B cell (primary cell): ENCODE measurements around the gene ABCC10. TPM values are rescaled to one million over a fixed set of nuclear protein-coding genes. Genes with fewer than 3 reads are reported as not detected.
"Not testable (repeated sequence)": the region's sequence is repeated elsewhere in the genome, so short reads cannot be mapped to it uniquely, and the experiment has no call there.

Experiments used
- ATAC-seq: fragments of 200-7000 bp; cut with Tn5 transposase; one replicate; pipeline ENCODE4 v1.10.0; 2021; ENCODE audit warnings: low read depth, mild to moderate bottlenecking, moderate number of reproducible peaks, moderate library complexity
- CTCF ChIA-PET: fragments of 350-600 bp; sonication (Branson Sonifier 250); formaldehyde crosslinking; loops from one replicate; lab custom pipeline; 2021; ENCODE audit warnings: antibody characterized with exemption, inconsistent platforms; lab: Charles Lee
- POLR2A ChIA-PET: fragments of 350-600 bp; sonication (Branson Sonifier 250); formaldehyde crosslinking; loops from one replicate; lab custom pipeline; 2021; ENCODE audit warnings: antibody characterized with exemption; lab: Charles Lee
- DNase-seq: peaks from one replicate; pipeline ENCODE4 v3.0.0; 2013
- H2AFZ ChIP-seq: 2 replicates; pipeline ENCODE4 v1.6.1; 2012; ENCODE audit warnings: mild to moderate bottlenecking, low read depth, low read length; ENCODE audit not compliant: insufficient read depth, poor library complexity, severe bottlenecking
- H3K27ac ChIP-seq, 2 donors: 1 replicate in 1 of 2; 2 replicates in 1 of 2; pipeline ENCODE4 v1.5.1; 2012 to 2013; ENCODE audit warnings: low read length in 2 of 2, mild to moderate bottlenecking in 2 of 2, moderate library complexity in 1 of 2
- H3K27me3 ChIP-seq, 4 experiments: fragments of 200-600 bp in 1 of 4; sonication (generic) in 1 of 4; replicated peaks in 1 of 4; 1 replicate in 2 of 4; 2 replicates in 2 of 4; pipeline versions ENCODE4 v1.6.1 to v1.7.0; 2013 to 2016; ENCODE audit warnings: low read length in 3 of 4, mild to moderate bottlenecking in 2 of 4, mixed read lengths in 1 of 4, moderate library complexity in 1 of 4; ENCODE audit not compliant: insufficient read depth in 4 of 4, control insufficient read depth in 3 of 4; ENCODE audit errors: control extremely low read depth in 1 of 4
- H3K36me3 ChIP-seq, 2 experiments: replicated peaks in 1 of 2; 1 replicate in 1 of 2; 2 replicates in 1 of 2; pipeline versions ENCODE4 v1.6.1 to v1.7.1; 2013; ENCODE audit warnings: low read length in 1 of 2; ENCODE audit not compliant: insufficient read depth in 2 of 2, control insufficient read depth in 1 of 2; ENCODE audit errors: control extremely low read depth in 1 of 2, extremely low read depth in 1 of 2
- H3K4me1 ChIP-seq, 2 donors: fragments of 200-600 bp in 1 of 2; sonication (generic) in 1 of 2; 1 replicate in 1 of 2; 2 replicates in 1 of 2; pipeline versions ENCODE4 v1.5.1 to v1.6.1; 2013 to 2017; ENCODE audit warnings: low read length in 2 of 2; ENCODE audit not compliant: control insufficient read depth in 2 of 2, insufficient read depth in 2 of 2
- H3K4me2 ChIP-seq: replicated peaks from 2 replicates; pipeline ENCODE3; 2012; ENCODE audit warnings: mild to moderate bottlenecking, low read depth, low read length; ENCODE audit not compliant: poor library complexity, severe bottlenecking
- H3K4me3 ChIP-seq, 5 experiments: fragments of 200-600 bp in 1 of 5; sonication (generic) in 1 of 5; 1 replicate in 3 of 5; 2 replicates in 2 of 5; pipeline versions ENCODE4 v1.5.1 to v1.7.0; 2011 to 2016; ENCODE audit warnings: low read length in 4 of 5, mild to moderate bottlenecking in 4 of 5, low read depth in 2 of 5, control low read depth in 1 of 5, moderate library complexity in 1 of 5; ENCODE audit not compliant: insufficient read depth in 1 of 5; ENCODE audit errors: control extremely low read depth in 1 of 5, extremely low read depth in 1 of 5
- H3K79me2 ChIP-seq: fragments of 200-600 bp; sonication (generic); one replicate; pipeline ENCODE4 v1.6.0; 2016; ENCODE audit warnings: low read length; ENCODE audit not compliant: control insufficient read depth, insufficient read depth
- H3K9ac ChIP-seq: fragments of 200-600 bp; sonication (generic); 2 replicates; pipeline ENCODE4 v1.6.1; 2017; ENCODE audit warnings: mild to moderate bottlenecking, low read length, moderate library complexity
- H3K9me3 ChIP-seq, 3 donors: one replicate each; pipeline versions ENCODE4 v1.6.1 to v1.7.1; 2013; ENCODE audit warnings: low read length in 2 of 3; ENCODE audit not compliant: control insufficient read depth in 2 of 3, insufficient read depth in 1 of 3; ENCODE audit errors: control extremely low read depth in 1 of 3
- H4K20me1 ChIP-seq: 2 replicates; pipeline ENCODE4 v1.6.0; 2012; ENCODE audit warnings: mild to moderate bottlenecking, low read length; ENCODE audit not compliant: insufficient read depth, control insufficient read depth, poor library complexity, severe bottlenecking
- H3K27ac Mint-ChIP-seq: one replicate; pipeline ENCODE4 v1.8.0; 2021; ENCODE audit warnings: mixed read lengths
- H3K27me3 Mint-ChIP-seq: one replicate; pipeline ENCODE4 v1.8.0; 2021; ENCODE audit warnings: mixed read lengths
- H3K4me1 Mint-ChIP-seq: one replicate; pipeline ENCODE4 v1.8.0; 2021; ENCODE audit warnings: mixed read lengths
- H3K4me3 Mint-ChIP-seq: one replicate; pipeline ENCODE4 v1.8.0; 2021; ENCODE audit warnings: mixed read lengths
- H3K9me3 Mint-ChIP-seq: one replicate; pipeline ENCODE4 v1.8.0; 2022; ENCODE audit warnings: mixed read lengths; ENCODE audit not compliant: insufficient read depth
- CTCF ChIP-seq: fragments of 200-600 bp; IDR thresholded peaks from one replicate; pipeline ENCODE4 v1.8.0; 2022; ENCODE audit warnings: antibody characterized with exemption, mild to moderate bottlenecking
- EZH2 ChIP-seq: IDR thresholded peaks from 2 replicates; pipeline ENCODE4 v1.6.1; 2012; ENCODE audit warnings: borderline replicate concordance, low read depth, mild to moderate bottlenecking, moderate library complexity, low read length; ENCODE audit not compliant: insufficient read depth, poor library complexity, severe bottlenecking
- WGBS: methylation state at CpG from one replicate; pipeline ENCODE4 v1.1.5; 2013; ENCODE audit warnings: missing lambda C conversion rate; ENCODE audit not compliant: insufficient coverage; 5-methylcytosine and 5-hydroxymethylcytosine counted together
- intact Hi-C: fragments of 100-400 bp; cut with micrococcal nuclease; formaldehyde crosslinking; loops from one replicate; pipeline ENCODE4 v1.10.0; 2022
- polyA plus RNA-seq: library from polyadenylated mRNA; depleted of rRNA; stranded (reverse); fragments of >200 nt; gene quantifications from 2 replicates; pipeline ENCODE4 v1.2.3, GENCODE V29; 2012
- total RNA-seq, 2 donors: library from RNA; stranded (reverse); fragments of 120-200 nt in 1 of 2; gene quantifications; 1 replicate in 1 of 2; 2 replicates in 1 of 2; pipeline versions ENCODE4 v1.2.3 to v1.2.4, GENCODE V29; 2013 to 2022

Gene ABCC10
- total and polyA plus RNA-seq, 2 donors (not counting 1 experiment from before 2014, with no cell fraction given), result 39.5 to 71.5 TPM

DNA sequence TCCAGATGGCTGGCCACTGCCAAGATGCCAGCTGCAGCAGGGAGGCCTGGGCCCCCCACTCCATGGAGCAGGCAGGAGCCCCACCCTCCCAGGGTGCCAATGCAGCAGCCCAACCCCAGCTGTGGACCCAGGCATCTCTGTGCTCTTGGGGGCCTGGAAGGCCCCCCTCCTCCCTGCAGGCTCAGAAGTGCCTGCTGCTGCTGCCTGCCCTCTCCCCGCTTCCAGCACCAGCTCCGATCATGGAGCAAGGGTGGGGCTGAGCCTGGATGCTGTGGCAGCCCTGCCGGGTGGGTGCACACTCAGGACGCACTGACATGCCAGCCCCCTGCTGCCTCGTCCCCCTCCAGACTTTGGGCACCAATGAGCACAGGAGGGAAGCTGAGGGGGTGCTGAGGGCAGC is 14.8 kb upstream of the ABCC10 start:
- WGBS, result 87% methylated on average over 5 of the region's 5 CpGs
- no peaks in the 10 kb centered on the region for H3K79me2 ChIP-seq
- peaks cover 0 to 15% (median 6%) of the 10 kb centered on the region in 3 donors for H3K9me3 ChIP-seq
- intact Hi-C loops, result no loop called here
- no peak for DNase-seq
- H3K27me3 ChIP-seq, result peaks cover 0 to 6% (median 0%) of the 10 kb centered on the region in 4 experiments
- Mint-ChIP-seq H3K4me3 (no peak overlapping the region), H3K9me3 (no peaks in the 10 kb centered on the region), H3K4me1 (no peaks in the 10 kb centered on the region), H3K27me3 (peaks cover 13% of the 10 kb centered on the region), H3K27ac (no peak overlapping the region)
- no peaks in the 10 kb centered on the region for H3K36me3 ChIP-seq
- H2AFZ ChIP-seq, result no peak overlapping the region
- POLR2A ChIA-PET, result no interaction called here
- ATAC-seq, result no peak
- no peak overlapping the region for H3K27ac ChIP-seq
- TF ChIP-seq CTCF, result no peak
- TF ChIP-seq EZH2, result no peak
- H3K4me1 ChIP-seq, result no peaks in the 10 kb centered on the region
- no peak overlapping the region for H3K9ac ChIP-seq
- H3K4me3 ChIP-seq, result no peak overlapping the region
- CTCF ChIA-PET, result no interaction called here
- H4K20me1 ChIP-seq, result no peaks in the 10 kb centered on the region
- H3K4me2 ChIP-seq, result no peak overlapping the region

GRCh38 chr6:43413002-43413401 is 14.3 kb upstream of the ABCC10 start:
- H3K9me3 Mint-ChIP-seq, result no peaks in the 10 kb centered on the region
- H3K4me3 ChIP-seq, result no peak overlapping the region
- no peak overlapping the region for H3K4me2 ChIP-seq
- H4K20me1 ChIP-seq, result no peaks in the 10 kb centered on the region
- ChIA-PET CTCF (interaction anchor here (1.8 kb wide), 1 partner anchor 15 kb away, joined by 8 read pairs; no protein-coding TSS in a partner anchor), POLR2A (no interaction called here)
- H3K36me3 ChIP-seq, result no peaks in the 10 kb centered on the region
- no peak for ATAC-seq
- no peaks in the 10 kb centered on the region for H3K79me2 ChIP-seq
- intact Hi-C loops, result no loop called here
- no peak for DNase-seq
- H3K4me3 Mint-ChIP-seq, result no peak overlapping the region
- no peaks in the 10 kb centered on the region for H3K4me1 ChIP-seq
- peaks cover 12% of the 10 kb centered on the region for H3K27me3 Mint-ChIP-seq
- H3K27me3 ChIP-seq, result peaks cover 0 to 6% (median 0%) of the 10 kb centered on the region in 4 experiments
- WGBS, result 100% methylated on average over 2 of the region's 2 CpGs
- no peak overlapping the region for H3K27ac ChIP-seq
- no peak overlapping the region for H2AFZ ChIP-seq
- peaks cover 0 to 15% (median 6%) of the 10 kb centered on the region in 3 donors for H3K9me3 ChIP-seq
- no peaks in the 10 kb centered on the region for H3K4me1 Mint-ChIP-seq
- TF ChIP-seq EZH2, result no peak
- TF ChIP-seq CTCF, result no peak
- no peak overlapping the region for H3K9ac ChIP-seq
- no peak overlapping the region for H3K27ac Mint-ChIP-seq

DNA sequence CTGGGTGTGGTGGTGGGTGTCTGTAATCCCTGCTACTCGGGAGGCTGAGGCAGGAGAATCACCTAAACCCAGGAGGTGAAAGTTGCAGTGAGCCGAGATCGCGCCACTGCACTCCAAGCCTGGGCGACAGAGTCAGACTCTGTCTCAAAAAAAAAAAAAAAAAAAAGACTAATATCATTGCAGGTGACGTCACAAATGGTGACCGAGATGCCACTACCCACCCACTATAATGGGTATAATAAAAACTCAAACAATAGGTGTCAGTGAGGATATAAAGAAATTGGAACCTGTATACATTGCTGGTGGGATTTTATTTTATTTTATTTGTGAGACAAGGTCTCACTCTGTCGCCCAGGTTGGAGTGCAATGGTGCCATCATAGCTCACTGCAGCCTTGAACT is 12.1 kb upstream of the ABCC10 start:
- H3K4me2 ChIP-seq, DNase-seq, H2AFZ ChIP-seq, H3K4me3 Mint-ChIP-seq, H3K27ac ChIP-seq, H3K27me3 Mint-ChIP-seq, H3K36me3 ChIP-seq, ATAC-seq, H4K20me1 ChIP-seq, H3K4me3 ChIP-seq, H3K27ac Mint-ChIP-seq, H3K9me3 Mint-ChIP-seq, H3K4me1 ChIP-seq, H3K4me1 Mint-ChIP-seq, H3K79me2 ChIP-seq, H3K27me3 ChIP-seq, POLR2A ChIA-PET, H3K9ac ChIP-seq, intact Hi-C loops: not testable (repeated sequence)
- peaks cover 0 to 15% (median 6%) of the 10 kb centered on the region in 3 donors for H3K9me3 ChIP-seq
- CTCF ChIA-PET, result interaction anchor here (0.6 to 1.2 kb wide), 3 partner anchors 28 to 92 kb away, joined by 3 read pairs; no protein-coding TSS in a partner anchor
- 100% methylated on average over 1 of the region's 8 CpGs for WGBS
